Measurements from ENCODE around the gene TMEM147. TPM values are rescaled to one million over a fixed set of nuclear protein-coding genes. Genes with fewer than 3 reads are reported as not detected.

TMEM147 gene
- total and polyA plus RNA-seq, 10 of the 15 experiments (the other 5 are each of a cell fraction or from before 2014, with no cell fraction given): 53.4 to 145 (median 79.3) TPM

DNA sequence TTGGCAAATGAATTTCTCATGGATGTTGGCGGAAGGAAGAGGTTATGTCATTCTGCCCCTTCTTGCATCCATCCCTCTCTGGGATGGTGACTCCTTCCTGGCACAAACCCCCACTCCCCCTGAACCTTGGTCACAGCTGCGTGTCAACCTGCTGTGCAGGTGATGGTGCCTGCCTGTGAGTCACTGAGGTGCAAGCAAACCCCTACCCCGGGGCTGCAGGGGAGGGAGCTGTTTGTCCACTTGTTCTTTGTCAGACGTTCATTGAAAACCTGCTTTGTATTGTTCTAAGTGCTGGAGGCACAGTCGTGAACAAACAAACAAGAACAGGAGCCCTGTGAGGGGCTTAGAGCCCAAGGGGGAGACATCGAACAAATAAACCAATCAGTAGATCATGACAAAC lies 14.1 kb upstream of the TMEM147 start:
- Histone ChIP-seq H3K79me2 (ENCODE audit: control insufficient read depth, insufficient read depth, low read length) (no peaks in the 10 kb centered on the region), H3K9ac (ENCODE audit: control insufficient read depth, insufficient read depth, low read length) (no peak overlapping the region), H3K4me2 (ENCODE audit: control insufficient read depth, insufficient read depth) (no peak overlapping the region), H4K20me1 (ENCODE audit: control insufficient read depth, insufficient read depth) (no peaks in the 10 kb centered on the region), H3K9me3 (replicated peaks; ENCODE audit: control insufficient read depth, insufficient read depth, low read length) (no peaks in the 10 kb centered on the region), H2AFZ (ENCODE audit: control insufficient read depth, low read depth, low read length) (no peak overlapping the region), H3K27ac (ENCODE audit: control insufficient read depth, insufficient read depth) (no peak overlapping the region), H3K4me1 (ENCODE audit: control insufficient read depth, insufficient read depth, low read length) (peaks cover 7% of the 10 kb centered on the region), H3K27me3 (replicated peaks in 1 of 2; ENCODE audit: control insufficient read depth in 2 of 2, insufficient read depth in 2 of 2, low read length in 1 of 2) (peaks cover 0 to 13% of the 10 kb centered on the region in 2 experiments; a peak in 3 of 4 replicates), H3K4me3 (no peak overlapping the region), H3K36me3 (ENCODE audit: control insufficient read depth in 2 of 2, insufficient read depth in 2 of 2, low read length in 1 of 2) (no peaks in the 10 kb centered on the region)
- CTCF ChIA-PET: interaction anchor here (2.8 to 3.3 kb wide), 2 partner anchors 17 to 21 kb away, joined by 7 to 11 read pairs; no protein-coding TSS in a partner anchor
- RAD21 ChIA-PET (ENCODE audit: unreplicated experiment): no interaction called here
- no TSS peak for BruUV-seq (replicated peaks)
- no peak for DNase-seq (ENCODE audit: low read depth, low spot score)
- 35% methylated on average over 6 of the region's 6 CpGs for WGBS (ENCODE audit: insufficient coverage, insufficient replicate concordance, low lambda C conversion rate, missing lambda C conversion rate)
- intact Hi-C loops (cut with micrococcal nuclease; ENCODE audit: unreplicated experiment): no loop called here
- TF ChIP-seq BHLHE40 (IDR thresholded peaks at IDR 0.05; ENCODE audit: borderline replicate concordance in 1 of 2, low read depth in 2 of 2, low read length in 1 of 2) (no peak), USF1 (IDR thresholded peaks at IDR 0.05; ENCODE audit: borderline replicate concordance, extremely low read length, insufficient read depth, low read depth, low read length) (no peak), TAF1 (IDR thresholded peaks at IDR 0.05; ENCODE audit: borderline replicate concordance, low read depth, low read length) (no peak), MTA2 (IDR thresholded peaks at IDR 0.05; ENCODE audit: low read depth) (no peak), ESRRA (IDR thresholded peaks at IDR 0.05; ENCODE audit: low read length) (no peak), EP300 (IDR thresholded peaks at IDR 0.05; ENCODE audit: borderline replicate concordance in 1 of 2, control insufficient read depth in 1 of 2, low read depth in 2 of 2, low read length in 2 of 2) (no peak), POLR2AphosphoS2 (IDR thresholded peaks at IDR 0.05; ENCODE audit: low read depth, low read length) (no peak), ZNF217 (IDR thresholded peaks at IDR 0.05) (no peak), CBX5 (IDR thresholded peaks at IDR 0.05; ENCODE audit: low read depth) (no peak)
- no peak for FAIRE-seq
- no peak for ATAC-seq
- SMC1A ChIA-PET (ENCODE audit: uncharacterized antibody, unreplicated experiment): interaction anchor here (0.9 to 1.0 kb wide), 2 partner anchors 23 to 219 kb away, joined by 3 read pairs; no protein-coding TSS in a partner anchor
- in situ Hi-C loops (cut with MboI): no loop called here
- POLR2A ChIA-PET: no interaction called here

Data from GM12878 (cell line).